Left ventricle myocardium inferior (tissue), 1 donor: ENCODE results near the gene TSPAN14. TPM values are rescaled to one million over a fixed set of nuclear protein-coding genes. Genes with fewer than 3 reads are reported as not detected.

Experiments used
- DNase-seq: peaks from one replicate; pipeline ENCODE4 v3.0.0-alpha.2; 2020
- H3K27ac ChIP-seq: fragments of 200-600 bp; replicated peaks from 2 replicates; pipeline ENCODE4 v1.8.0; 2021
- H3K27me3 ChIP-seq: fragments of 200-600 bp; 2 replicates; pipeline ENCODE4 v1.8.0; 2021; ENCODE audit warnings: low read depth
- H3K36me3 ChIP-seq: fragments of 200-600 bp; 2 replicates; pipeline ENCODE4 v1.8.0; 2021
- H3K4me1 ChIP-seq: fragments of 200-600 bp; 2 replicates; pipeline ENCODE4 v1.8.0; 2021
- H3K4me3 ChIP-seq: fragments of 200-600 bp; 2 replicates; pipeline ENCODE4 v1.8.0; 2021; ENCODE audit warnings: mild to moderate bottlenecking, moderate library complexity
- H3K9me3 ChIP-seq: fragments of 200-600 bp; replicated peaks from 2 replicates; pipeline ENCODE4 v1.8.0; 2021
- CTCF ChIP-seq: fragments of 200-600 bp; IDR thresholded peaks from 2 replicates; pipeline ENCODE4 v1.8.0; 2021; ENCODE audit warnings: antibody characterized with exemption, mild to moderate bottlenecking, borderline replicate concordance
- intact Hi-C: fragments of 100-400 bp; cut with micrococcal nuclease; formaldehyde crosslinking; loops from one replicate; pipeline ENCODE4 v1.11.0; 2022
- total RNA-seq: library from RNA; stranded (reverse); fragmentation: NEBNext Ultra II Directional; extraction: Animal tissue kit (Norgen Biotek cat#: 25700); gene quantifications from one replicate; pipeline ENCODE4 v1.2.1, GENCODE V29; 2021
- donor health status: DM: no; HTN: yes; CAD: no; lungs with severe emphysema.

The TSPAN14 gene
- total RNA-seq, 1 donor from 2014 or later: 33.4 TPM

- Histone ChIP-seq H3K9me3 (no peaks in the 10 kb centered on the region), H3K4me1 (peaks cover 100% of the 10 kb centered on the region), H3K4me3 (peak overlapping the region; percentile 45), H3K36me3 (peaks cover 29% of the 10 kb centered on the region), H3K27ac (peak overlapping the region; percentile 100), H3K27me3 (no peaks in the 10 kb centered on the region)
- TF ChIP-seq CTCF: no peak
- no peak for DNase-seq
- intact Hi-C loops: no loop called here
Measured at GRCh38 chr10:80468806-80469421, 14.8 kb downstream of the TSPAN14 start.

DNA sequence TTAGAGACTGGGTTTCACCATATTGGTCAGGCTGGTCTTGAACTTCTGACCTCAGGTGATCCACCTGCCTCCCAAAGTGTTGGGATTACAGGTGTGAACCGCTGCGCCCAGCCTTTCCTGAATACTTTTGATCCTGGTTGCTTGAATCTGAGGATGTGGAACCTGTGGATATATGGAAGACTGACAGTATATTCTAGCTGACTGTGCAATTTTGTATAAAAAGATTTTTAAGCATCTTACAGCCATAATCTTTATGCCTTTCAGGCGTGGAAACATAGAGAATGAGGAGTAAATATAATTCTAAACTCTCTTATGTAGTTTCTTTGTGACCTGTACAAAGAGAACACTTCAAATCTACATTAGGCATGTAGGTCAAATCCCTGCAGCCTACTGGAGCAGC lies 16.2 kb downstream of the TSPAN14 start:
- no peak for TF ChIP-seq CTCF
- Histone ChIP-seq H3K27ac (peak overlapping the region; percentile 100), H3K4me1 (peaks cover 100% of the 10 kb centered on the region), H3K27me3 (no peaks in the 10 kb centered on the region), H3K9me3 (no peaks in the 10 kb centered on the region), H3K36me3 (peaks cover 29% of the 10 kb centered on the region), H3K4me3 (no peak overlapping the region)
- no peak for DNase-seq
- intact Hi-C loops: no loop called here

DNA sequence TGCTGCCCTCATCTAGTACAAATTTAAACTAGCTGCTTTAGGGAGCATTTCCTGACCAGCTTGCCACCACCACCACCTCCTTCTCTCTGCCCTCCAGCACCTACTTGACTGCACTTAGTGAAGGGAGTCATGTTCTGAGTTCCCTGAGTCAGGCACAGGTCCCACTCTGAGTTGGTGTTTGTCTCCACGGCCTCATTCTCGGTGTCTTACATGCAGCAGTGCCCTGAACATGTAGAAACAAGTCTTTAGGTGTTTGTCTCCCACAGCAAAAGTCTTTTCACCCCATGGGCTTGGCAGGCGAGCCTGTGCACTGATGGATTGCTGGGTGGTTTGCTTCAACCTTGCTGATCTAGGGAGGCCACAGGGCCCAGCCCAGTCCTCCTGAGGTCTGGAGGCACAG lies 16.9 kb downstream of the TSPAN14 start:
- Histone ChIP-seq H3K4me3 (no peak overlapping the region), H3K27me3 (no peaks in the 10 kb centered on the region), H3K9me3 (no peaks in the 10 kb centered on the region), H3K4me1 (peaks cover 100% of the 10 kb centered on the region), H3K27ac (peak overlapping the region; percentile 100), H3K36me3 (peaks cover 29% of the 10 kb centered on the region)
- no peak for TF ChIP-seq CTCF
- DNase-seq: no peak
- intact Hi-C loops: no loop called here

DNA sequence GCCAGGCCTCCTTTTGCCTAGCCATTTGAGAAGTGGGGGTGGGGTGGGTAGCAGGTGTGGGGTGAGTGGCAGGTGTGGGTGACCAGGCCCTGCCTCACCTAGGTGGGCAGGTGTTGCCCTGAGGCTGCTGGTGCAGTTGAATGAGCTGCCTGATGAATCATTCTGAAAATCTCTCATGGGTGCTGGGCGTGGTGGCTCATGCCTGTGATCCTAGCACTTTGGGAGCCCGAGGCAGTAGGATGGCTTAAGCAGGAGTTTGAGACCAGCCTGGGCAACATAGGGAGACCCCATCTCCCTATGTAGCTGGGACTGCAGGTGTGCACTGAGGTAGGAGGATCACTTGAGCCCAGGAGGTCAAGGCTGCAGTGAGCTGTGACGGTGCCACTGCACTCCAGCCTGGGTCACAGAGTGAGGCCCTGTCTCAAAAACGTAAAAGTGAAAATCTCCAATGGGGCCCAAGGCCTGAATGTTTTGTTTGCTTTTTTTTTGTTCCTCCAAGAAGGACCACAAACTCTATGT lies 17.7 kb downstream of the TSPAN14 start:
- Histone ChIP-seq H3K4me1 (peaks cover 100% of the 10 kb centered on the region), H3K36me3 (peaks cover 29% of the 10 kb centered on the region)

More for the DNA sequence above, 17.7 kb downstream of the TSPAN14 start:
- intact Hi-C loops: no loop called here
- no peaks in the 10 kb centered on the region for H3K9me3 ChIP-seq
- TF ChIP-seq CTCF: no peak
- DNase-seq: no peak
- H3K4me3 ChIP-seq: peak overlapping the region; percentile 13
- peak overlapping the region; percentile 100 for H3K27ac ChIP-seq
- H3K27me3 ChIP-seq: no peaks in the 10 kb centered on the region
